Adrenal gland (tissue), 5 donors: ENCODE measurements around the gene TMEM141.

Experiments used
- POLR2A ChIP-seq, 2 donors: fragments of 450-650 bp; IDR thresholded peaks; one replicate each; pipeline ENCODE4 v1.6.1; 2017; ENCODE audit warnings: antibody characterized with exemption in 2 of 2, mild to moderate bottlenecking in 2 of 2, moderate library complexity in 1 of 2
- TF ChIP-seq, protein P1 (sequence below), 6 experiments: fragments of 450-650 bp in 4 of 6; fragments of 200-600 bp in 2 of 6; sonication (generic) in 1 of 6; IDR thresholded peaks; 1 replicate in 5 of 6; 2 replicates in 1 of 6; pipeline versions ENCODE4 v1.5.1 to v1.8.0; 2016 to 2021; ENCODE audit warnings: antibody characterized with exemption in 6 of 6, mild to moderate bottlenecking in 2 of 6, moderate library complexity in 1 of 6
- donor health status: DM: no; HTN: no; CAD: no.

DNA sequence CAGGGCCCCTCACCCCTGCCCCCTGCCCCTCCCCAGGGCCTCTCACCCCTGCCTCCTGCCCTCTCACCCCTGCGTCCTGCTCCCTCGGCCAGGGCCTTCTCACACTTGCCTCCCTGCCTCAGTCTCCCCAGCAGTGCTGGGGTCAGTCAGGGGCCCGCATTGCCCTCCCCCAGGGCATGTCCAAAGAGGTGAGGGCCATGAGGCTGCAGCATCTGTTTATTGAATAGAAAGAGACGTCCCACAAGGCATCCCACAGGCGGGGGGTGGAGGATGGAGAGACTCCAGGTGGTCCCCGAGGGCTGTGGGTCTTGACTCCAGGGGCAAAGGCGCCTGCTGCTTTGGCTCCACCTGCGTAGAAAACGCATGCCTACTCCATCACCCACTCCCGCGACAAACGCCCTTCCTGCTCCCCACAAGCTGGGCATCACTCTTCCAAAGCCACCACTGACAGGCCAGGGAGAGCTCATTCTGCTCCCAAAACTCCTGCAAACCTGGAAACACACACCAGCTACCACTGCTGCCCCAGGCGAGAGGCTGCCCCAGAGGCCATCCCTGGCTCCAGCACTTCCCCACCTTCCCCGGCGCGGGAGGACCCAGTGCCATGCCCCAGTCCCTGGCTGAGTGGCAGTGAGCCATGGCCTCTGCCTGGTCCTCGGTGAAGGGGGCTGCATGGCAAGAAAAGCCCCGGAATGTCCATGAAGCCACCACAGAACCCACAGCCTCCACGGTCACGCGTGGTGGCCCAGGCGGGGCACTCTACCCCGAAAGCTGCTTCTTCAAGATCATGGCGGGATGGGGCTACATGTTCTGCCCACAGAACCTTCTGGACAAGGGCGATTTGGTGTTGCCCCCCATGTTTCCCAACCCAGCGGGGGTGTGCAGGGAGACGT lies 31.5 kb upstream of the TMEM141 start:
- no peak for TF ChIP-seq POLR2A (IDR thresholded peaks at IDR 0.05)
- TF ChIP-seq, protein P1, sequence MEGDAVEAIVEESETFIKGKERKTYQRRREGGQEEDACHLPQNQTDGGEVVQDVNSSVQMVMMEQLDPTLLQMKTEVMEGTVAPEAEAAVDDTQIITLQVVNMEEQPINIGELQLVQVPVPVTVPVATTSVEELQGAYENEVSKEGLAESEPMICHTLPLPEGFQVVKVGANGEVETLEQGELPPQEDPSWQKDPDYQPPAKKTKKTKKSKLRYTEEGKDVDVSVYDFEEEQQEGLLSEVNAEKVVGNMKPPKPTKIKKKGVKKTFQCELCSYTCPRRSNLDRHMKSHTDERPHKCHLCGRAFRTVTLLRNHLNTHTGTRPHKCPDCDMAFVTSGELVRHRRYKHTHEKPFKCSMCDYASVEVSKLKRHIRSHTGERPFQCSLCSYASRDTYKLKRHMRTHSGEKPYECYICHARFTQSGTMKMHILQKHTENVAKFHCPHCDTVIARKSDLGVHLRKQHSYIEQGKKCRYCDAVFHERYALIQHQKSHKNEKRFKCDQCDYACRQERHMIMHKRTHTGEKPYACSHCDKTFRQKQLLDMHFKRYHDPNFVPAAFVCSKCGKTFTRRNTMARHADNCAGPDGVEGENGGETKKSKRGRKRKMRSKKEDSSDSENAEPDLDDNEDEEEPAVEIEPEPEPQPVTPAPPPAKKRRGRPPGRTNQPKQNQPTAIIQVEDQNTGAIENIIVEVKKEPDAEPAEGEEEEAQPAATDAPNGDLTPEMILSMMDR (IDR thresholded peaks at IDR 0.05): no peak
